Right ventricle myocardium superior (tissue), 1 donor: ENCODE data around the gene HELZ. TPM values are rescaled to one million over a fixed set of nuclear protein-coding genes. Genes with fewer than 3 reads are reported as not detected.
"Not testable (repeated sequence)": the region's sequence is repeated elsewhere in the genome, so short reads cannot be mapped to it uniquely, and the experiment has no call there.

Experiments used
- ATAC-seq: fragments of 200-7000 bp; cut with Tn5 transposase; one replicate; pipeline ENCODE4 v1.9.1; 2020; ENCODE audit warnings: mild to moderate bottlenecking; ENCODE audit not compliant: poor library complexity
- DNase-seq: peaks from one replicate; pipeline ENCODE4 v3.0.0-alpha.2; 2020
- intact Hi-C: fragments of 100-400 bp; cut with DNase I; formaldehyde crosslinking; loops from one replicate; pipeline ENCODE4 v1.11.2; 2022
- total RNA-seq: library from RNA; stranded (reverse); fragmentation: NEBNext Ultra II Directional; extraction: Animal tissue kit (Norgen Biotek cat#: 25700); gene quantifications from one replicate; pipeline ENCODE4 v1.2.1, GENCODE V29; 2021
- donor health status: DM: no; HTN: yes; CAD: no; lungs with severe emphysema.

The HELZ gene
- total RNA-seq, 1 donor from 2014 or later, result 33.3 TPM

DNA sequence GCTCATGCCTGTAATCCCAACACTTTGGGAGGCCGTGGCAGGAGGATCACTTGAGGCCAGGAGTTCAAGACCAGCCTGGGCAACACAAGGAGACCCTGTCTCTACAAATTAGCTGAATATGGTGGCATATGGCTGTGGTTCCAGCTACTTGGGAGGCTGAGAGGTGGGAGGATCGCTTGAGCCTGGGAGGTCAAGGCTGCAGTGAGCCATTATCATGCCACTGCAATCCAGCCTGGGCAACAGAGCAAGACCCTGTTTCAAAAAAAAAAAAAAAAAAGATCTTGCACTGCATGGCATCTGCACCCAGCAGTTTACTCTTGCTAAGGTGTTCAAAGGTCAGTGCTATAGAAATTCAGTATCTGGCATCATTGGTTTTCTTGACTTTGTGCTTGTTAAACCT, 26.2 kb upstream of the HELZ start:
- ATAC-seq, intact Hi-C loops, DNase-seq: not testable (repeated sequence)

DNA sequence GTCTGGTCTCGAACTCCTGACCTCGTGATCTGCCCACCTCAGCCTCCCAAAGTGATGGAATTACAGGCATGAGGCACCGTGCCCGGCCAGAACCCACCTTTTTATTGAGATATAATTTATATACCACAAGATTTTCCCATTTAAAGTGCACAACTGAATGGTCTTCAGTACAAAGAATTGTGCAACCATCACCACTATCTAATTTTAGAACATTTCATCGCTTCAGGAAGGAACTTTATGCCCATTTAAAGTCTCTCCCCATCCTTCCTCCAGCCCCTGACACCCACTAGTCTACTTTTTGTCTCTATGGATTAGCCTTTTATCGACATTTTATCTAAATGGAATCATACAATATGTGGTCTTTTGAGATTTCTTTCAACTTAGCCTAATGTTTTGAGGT, 25.4 kb upstream of the HELZ start:
- intact Hi-C loops, result no loop called here
- DNase-seq (no peak), ATAC-seq (no peak)

DNA sequence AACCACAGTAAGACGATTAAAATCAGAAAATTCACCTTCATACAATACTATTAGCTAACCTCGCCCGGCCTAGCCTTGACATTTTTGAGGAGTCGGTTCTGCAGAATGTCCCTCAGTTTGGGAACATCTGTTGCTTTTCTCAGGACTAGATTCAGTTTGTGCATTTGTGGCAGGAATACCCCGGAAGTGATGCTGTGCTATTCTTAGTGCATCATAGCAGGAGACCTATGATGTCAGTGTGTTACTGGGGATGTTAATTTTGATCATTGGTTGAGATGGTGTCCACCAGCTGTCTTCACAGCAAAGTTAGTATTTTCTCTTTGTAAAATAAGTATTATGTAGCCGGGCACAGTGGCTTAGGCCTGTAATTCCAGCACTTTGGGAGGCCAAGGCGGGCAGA, 21.5 kb upstream of the HELZ start:
- DNase-seq (no peak), ATAC-seq (no peak)
- intact Hi-C loops, result no loop called here

DNA sequence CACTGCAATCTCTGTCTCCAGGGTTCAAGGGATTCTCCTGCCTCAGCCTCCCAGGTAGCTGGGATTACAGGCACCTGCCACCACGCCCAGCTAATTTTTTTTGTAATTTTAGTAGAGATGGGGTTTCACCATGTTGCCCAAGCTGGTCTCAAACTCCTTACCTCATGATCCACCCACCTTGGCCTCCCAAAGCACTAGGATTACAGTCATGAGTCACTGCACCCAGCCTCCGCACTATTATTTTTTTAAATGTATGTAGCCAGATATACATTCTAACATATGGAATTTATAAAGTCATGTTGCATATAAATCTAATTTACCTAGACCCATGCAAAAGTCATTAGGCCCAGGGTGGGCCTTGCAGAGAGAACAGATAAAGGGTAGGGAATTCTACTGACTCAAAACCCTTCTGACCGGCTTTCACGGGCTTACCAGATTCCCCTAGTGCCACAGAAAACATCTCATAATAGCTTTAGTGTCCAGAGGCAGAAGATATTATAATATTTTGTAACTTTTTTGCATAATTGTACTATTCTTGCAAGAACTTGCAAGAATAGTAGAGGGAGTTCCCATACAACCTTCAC, 20.5 kb upstream of the HELZ start:
- no peak for DNase-seq
- intact Hi-C loops, result no loop called here
- no peak for ATAC-seq

DNA sequence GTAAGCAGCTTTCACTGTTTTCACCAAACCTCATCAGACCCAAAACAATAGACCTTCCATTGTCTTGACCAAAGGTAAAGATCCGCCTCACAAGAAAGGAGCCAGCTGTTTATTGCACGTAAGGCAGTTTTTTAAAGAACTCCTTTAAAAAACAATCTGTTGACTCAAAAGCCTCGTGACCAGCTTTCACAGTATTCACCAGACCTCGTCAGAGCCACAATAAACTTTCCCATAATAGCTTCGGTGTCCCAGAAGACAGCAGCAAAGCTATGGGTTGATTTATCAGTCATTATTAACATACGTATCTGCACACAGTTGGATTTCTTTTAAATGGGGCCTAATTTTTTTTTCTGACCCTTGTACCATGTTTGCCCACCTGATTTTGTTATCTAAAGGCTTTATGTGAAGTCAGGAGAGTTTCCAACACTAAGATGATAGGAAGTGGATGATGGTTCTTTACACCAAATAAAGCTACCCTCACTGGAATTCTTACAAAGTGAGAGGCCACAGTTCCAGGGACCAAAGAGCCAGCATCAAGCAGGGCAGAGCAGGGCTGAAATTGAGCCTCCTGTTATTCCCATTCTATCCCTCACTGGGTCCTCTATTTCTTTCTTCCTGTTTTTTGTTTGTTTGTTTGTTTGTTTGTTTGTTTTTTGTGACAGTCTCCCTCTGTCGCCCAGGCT, 17.6 kb upstream of the HELZ start:
- intact Hi-C loops, result no loop called here
- no peak for ATAC-seq
- DNase-seq, result no peak

DNA sequence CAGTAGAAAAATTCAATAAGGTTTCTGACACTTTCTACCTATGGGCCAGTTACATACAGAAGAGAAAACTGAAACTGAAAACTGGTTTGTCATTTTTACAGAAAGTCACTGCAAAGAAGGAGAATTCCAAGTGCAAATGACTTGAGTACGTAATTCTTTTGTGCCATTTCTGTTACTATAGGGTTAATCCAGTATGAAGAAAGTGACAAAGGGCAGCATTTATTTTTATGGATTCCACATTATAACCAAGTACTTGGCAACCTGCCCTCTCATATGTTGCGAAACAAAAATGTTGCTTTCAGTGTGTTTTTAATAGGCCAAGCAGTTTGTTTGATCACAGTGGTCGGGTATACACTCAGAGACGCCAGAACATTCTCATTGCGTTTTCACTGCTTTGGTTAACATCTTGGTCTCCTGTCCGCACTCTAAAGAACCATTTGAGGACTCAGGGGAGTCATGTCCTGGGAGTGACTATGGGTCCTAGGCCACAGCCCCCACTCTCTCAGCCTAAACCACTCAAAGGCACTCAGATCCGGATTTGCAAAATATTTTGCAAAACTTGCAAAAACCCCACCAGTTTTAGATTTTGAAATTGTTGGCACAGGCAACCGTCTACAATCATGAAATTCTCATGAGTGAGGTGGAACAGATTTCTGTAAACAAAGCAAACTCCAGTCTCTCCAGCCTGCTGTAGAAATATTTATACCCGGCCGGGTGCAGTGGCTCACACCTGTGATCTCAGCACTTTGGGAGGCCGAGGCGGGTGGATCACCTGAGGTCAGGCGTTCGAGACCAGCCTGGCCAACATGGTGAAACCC, 15.4 kb upstream of the HELZ start:
- DNase-seq (peak; percentile 47), ATAC-seq (peak; percentile 76)
- intact Hi-C loops, result no loop called here

DNA sequence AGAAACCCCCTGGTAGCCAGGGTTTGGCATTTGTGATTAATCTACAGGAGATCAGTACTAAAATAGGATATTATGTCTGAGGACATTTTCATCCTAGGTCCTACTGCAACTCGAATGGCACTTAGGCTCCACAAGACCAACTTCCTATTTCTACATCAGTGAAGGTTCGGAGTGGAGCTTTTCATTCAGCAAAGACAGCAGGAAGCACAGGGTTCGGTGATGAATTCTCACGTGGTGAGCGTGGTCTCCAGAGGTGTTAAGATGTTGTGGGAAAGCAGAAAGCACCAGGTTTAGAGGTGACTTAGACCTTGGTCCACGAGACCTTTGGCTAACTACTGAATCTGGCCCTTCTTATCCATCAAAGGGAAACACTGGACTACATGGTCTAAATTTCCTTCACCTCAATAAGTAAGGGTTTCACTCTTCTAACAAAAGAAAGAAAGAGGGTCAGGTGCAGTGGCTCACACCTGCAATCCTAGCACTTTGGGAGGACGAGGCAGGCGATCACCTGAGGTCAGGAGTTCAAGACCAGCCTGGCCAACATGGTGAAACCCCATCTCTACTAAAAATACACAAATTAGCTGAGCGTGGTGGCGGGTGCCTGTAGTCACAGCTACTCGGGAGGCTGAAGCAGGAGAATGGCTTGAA, 13.9 kb upstream of the HELZ start:
- no peak for DNase-seq
- intact Hi-C loops, result no loop called here
- peak; percentile 35 for ATAC-seq

DNA sequence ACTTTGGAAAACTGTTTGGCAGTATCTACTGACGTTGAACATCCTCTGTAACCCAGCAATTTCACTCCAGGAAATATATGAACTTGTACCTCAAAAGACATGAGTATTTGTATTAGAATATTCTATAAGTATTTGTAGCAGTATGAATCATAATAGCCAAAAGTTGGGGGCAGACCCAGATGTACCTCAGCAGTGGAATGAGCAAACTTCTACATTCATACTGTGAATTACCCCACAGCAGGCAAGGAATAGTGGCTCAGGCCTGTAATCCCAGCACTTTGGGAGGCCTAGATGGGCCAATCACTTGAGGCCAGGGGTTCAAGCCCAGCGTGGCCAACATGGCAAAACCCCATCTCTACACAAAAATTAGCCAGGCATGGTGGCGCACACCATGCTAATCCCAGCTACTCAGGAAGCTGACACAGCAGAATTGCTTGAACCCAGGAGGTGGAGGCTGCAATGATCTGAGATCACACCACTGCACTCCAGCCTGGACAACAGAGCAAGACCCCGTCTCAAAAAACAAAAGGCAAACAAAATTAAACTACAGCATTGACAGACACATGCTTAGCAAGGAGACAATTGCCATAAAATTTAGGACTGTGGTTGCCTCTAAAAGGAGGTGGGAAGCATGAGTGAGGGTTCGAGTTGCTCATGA, 11.2 kb upstream of the HELZ start:
- DNase-seq (no peak), ATAC-seq (no peak)
- intact Hi-C loops, result no loop called here

DNA sequence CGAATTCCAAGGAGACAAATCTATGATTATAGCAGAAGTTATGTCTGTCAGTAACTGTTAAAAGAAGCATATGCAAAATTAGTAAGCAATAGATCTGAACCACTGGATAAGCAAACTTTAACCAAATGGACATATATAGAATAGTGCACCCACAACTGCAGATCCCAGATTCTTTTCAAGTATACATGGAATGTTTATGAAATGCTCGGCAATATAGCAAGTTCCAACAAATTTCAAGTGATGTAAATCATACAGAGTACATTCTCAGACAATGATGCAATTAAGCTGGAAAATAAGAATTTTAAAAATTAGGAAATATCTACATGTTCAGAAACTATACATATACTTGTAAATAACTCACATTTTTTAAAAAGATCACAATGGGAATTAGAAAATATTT, 8.4 kb upstream of the HELZ start:
- ATAC-seq (no peak), DNase-seq (no peak)
- intact Hi-C loops, result no loop called here

DNA sequence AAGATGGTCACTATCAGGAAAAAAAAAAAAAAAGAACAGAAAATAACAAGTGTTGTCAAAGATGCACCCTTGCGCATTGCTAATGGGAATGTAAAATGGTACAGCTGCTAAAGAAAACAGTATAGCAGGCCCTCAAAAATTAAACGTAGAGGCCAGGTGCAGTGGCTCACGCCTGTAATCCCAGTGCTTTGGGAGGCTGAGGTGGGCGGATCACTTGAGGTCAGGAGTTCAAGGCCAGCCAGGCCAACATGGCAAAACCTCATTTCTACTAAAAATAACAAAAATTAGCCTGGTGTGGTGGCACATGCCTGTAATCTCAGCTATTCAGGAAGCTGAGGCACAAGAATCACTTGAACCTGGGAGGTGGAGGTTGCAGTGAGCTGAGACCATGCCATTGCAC, 6.6 kb upstream of the HELZ start:
- DNase-seq, intact Hi-C loops, ATAC-seq: not testable (repeated sequence)

DNA sequence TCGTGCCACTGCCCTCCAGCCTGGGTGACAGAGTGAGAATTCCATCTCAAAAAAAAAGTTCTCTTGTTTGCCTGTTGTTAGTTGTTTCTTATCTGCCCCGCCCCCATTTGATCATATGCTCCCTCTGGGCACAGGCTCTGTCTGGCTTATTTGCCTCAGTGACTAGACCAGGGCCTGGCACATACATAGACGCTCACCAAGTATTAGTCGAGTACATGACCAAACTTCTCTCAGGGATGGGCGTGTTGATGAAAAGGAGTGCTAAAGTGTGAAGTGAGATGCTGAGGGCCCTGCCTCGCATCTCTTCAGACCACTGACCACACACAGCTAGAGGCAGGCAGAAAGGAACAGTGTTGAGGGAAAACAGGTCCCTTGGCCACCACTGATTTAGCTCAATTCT, 3.3 kb upstream of the HELZ start:
- intact Hi-C loops, result no loop called here
- ATAC-seq, result no peak
- no peak for DNase-seq

DNA sequence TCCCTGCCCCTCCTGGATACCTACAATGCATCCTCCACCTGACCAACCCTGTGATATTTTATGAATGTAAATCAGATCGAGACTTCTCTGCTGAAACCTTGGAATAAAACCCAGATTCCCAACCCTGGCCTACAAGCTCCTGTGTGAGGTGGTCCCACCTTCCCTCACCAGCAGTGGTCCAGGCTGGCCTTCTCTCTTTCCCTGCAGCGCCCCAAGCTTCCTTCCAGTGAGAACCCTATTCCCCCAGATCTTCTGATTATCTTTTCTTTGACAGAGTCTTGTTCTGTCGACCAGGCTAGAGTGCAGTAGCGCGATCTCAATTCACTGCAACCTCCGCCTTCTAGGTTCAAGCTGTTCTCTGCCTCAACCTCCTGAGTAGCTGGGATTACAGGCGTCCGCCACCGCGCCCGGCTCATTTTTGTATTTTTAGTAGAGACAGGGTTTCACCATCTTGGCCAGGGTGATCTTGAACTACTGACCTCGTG, 2.5 kb upstream of the HELZ start:
- DNase-seq, result no peak
- intact Hi-C loops, result no loop called here
- ATAC-seq, result no peak

DNA sequence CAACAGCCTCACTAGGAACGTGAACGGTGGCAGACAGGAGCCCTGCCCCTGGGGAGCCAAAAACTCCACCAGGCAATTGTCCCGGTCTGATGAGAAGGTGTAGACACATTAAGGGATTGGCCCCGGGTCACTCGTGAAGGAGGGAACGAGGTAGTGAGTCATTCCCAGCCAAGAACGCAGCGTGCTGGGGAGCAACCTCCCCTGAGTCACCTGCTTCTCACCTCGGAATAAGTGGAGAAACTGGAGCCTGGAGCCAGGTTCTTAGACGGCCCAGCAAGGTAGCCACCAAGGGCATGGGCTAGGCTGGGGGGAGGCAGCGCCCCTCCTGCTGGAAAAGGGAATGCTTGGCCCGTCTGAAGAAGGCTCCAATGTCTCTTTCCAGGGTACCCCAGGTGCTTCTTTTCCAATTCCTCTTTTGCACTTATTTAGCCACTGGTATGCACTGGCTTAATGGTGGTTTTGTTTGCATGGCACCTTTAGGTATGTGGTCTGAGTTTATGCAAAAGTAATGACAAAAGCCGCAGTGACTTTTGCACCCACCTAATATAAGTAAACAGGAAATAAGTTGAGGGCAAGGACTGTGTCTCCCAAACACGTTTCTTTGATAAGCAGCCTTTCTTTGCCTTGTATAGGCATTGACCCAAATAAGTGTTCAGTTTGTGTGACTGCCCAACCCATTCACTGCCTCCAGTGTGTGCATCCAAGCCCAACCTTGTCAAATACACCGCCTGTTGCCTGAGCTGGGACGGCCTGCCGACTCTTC, 1.8 kb upstream of the HELZ start:
- DNase-seq (no peak), ATAC-seq (no peak)
- intact Hi-C loops, result no loop called here

DNA sequence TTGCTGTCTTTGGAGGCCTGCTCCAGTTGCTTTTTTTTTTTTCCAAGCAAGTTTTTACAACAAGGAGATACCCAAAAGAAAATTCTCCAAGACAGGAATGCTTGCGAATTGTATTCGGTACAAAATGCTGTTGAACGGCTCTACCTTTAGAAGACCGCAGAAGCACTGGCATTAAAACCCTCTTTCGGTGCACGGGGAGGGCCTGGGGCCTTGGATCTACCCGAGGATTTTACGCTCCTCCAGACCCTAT, 1.3 kb upstream of the HELZ start:
- ATAC-seq, result no peak
- DNase-seq, result no peak
- intact Hi-C loops, result no loop called here

DNA sequence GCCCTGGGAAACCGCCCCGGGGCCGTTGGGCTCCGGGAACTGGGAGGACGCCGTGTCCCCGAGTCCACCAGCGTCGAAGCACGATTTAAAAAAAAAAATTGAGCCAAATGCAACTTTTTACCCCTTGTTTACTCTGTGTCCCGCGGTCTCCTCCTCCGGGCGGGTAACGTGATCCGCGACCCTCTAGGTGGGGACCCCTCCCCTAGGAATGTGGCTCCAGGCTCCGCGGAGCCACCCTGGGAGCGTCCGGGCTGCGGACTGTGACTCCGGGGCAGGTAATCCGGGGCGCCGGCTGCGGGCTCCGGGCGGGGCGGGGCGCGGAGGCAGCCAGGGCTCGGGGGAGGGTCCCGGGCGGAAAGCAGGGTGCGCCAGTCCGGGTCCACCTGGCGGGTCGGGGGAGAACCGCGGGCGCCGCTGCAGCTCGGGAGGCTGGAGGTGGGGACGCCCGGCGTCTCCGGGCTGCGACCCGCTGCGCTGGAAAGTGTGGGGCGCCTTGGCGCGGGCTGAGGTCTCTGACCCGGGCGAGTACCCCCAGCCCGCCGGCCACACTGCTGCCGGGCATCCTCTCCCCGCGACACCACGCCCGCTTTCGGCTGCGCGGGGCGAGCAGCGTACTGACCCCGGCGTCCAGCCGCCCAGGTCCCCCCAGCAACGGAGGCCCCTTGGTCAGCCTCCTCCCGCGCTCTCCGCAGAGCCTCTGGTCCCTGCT, 852 bp upstream of the HELZ start:
- peak; percentile 57 for DNase-seq
- intact Hi-C loops, result no loop called here
- ATAC-seq, result peak; percentile 48

DNA sequence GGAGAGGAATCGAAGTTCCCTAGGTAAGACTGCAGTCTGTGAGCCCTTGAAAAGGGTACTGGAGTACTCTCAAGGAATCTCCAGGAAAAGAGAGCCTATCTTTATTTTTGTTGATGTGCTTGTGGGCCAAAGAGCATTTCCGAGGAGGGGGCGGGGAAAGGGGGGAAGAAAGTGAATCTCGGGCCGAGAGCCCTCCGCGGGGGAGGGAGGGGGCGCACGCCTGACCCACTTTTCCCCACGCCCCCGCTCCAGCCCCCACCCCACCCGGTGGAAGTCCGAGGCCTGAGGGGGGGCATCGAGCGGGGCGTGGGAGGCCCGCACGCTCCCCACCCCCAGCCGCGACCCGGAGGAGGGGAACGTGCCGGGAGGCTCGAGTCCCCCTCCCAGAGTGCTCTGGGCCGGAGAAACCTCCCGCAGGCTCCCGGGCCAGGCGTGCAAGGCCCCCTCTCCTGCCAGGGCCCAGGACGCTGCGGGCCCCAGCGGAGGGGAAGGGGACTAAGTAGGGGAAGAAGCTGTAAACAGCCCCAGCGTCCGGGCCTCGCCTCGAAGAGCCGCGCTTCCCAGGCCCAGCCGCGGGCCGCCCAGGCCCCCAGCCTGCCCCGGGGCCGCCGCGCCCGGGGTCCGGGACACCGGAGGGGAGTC, 444 bp downstream of the HELZ start:
- DNase-seq (peak; percentile 48), ATAC-seq (peak; percentile 28)
- intact Hi-C loops, result no loop called here

DNA sequence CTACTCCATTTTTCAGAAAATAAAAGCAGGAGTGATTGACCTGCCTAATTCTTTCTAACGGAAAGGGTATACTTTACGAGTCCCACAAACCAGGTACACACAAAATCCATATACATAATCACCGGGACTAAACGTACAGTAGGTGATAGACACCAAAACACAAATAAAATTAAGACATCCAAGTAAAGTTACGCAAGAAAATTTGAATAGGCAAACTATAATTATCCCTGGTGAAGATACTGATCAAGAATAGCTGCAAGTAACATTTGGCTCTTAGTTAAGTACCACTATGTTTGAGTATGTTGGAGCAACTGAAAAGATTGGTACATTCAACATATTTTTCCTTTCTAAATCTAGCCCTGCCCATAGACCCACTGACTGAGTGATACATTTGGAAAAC, 1.7 kb downstream of the HELZ start:
- intact Hi-C loops, result no loop called here
- ATAC-seq (no peak), DNase-seq (no peak)
